Measurements from ENCODE around the gene TRIB2. TPM values are rescaled to one million over a fixed set of nuclear protein-coding genes. Genes with fewer than 3 reads are reported as not detected.
"Not testable (repeated sequence)": the region's sequence is repeated elsewhere in the genome, so short reads cannot be mapped to it uniquely, and the experiment has no call there.

TRIB2 gene
- total and polyA plus RNA-seq, 2 donors from 2014 or later = 29.6 to 69.2 TPM

- no peaks in the 10 kb centered on the region for H3K27me3 ChIP-seq (ENCODE audit: control insufficient read depth, insufficient read depth, low read length)
- FAIRE-seq = no peak
- H3K36me3 ChIP-seq (ENCODE audit: control insufficient read depth in 2 of 3, insufficient read depth in 3 of 3, low read length in 3 of 3) = no peaks in the 10 kb centered on the region
- no peak for TF ChIP-seq CTCF (IDR thresholded peaks at IDR 0.05; ENCODE audit: borderline replicate concordance, extremely low read depth, insufficient read depth)
- H3K4me1 ChIP-seq (ENCODE audit: control insufficient read depth in 2 of 3, insufficient read depth in 2 of 3, low read depth in 1 of 3, low read length in 3 of 3) = no peaks in the 10 kb centered on the region
- DNase-seq = no peak
- no peak overlapping the region for H3K4me3 ChIP-seq (ENCODE audit: low read length in 3 of 3)
- H3K9ac ChIP-seq (ENCODE audit: low read length in 3 of 3) = no peak overlapping the region
- no peaks in the 10 kb centered on the region for H3K9me3 ChIP-seq (ENCODE audit: control insufficient read depth in 2 of 3, insufficient read depth in 1 of 3, low read length in 3 of 3)
- no peak overlapping the region for H3K27ac ChIP-seq (ENCODE audit: low read depth in 2 of 2, low read length in 2 of 2)
- intact Hi-C loops (cut with DNase I) = no loop called here
Observed at GRCh38 chr2:12675801-12676200, 40.9 kb upstream of the TRIB2 start.

DNA sequence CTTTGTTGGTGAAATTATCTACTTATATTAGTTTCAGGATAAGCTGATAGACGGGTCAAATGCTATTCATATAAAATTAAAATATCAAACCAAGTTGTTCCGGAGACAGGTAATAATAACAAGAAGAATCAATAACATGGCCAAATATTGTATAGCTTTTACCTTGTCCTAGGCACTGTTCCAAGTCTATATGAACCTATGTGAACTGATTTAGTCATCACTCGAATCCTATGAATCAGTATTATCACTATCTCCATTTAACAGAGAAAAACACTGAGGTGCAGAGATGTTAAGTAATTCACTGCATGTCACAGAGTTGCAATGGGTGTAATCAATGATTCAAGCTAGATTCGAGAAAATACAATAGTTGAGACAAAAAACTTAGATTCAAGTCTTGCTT, 40.0 kb upstream of the TRIB2 start:
- Histone ChIP-seq H3K9ac (ENCODE audit: low read length in 3 of 3) (no peak overlapping the region), H3K4me1 (ENCODE audit: control insufficient read depth in 2 of 3, insufficient read depth in 2 of 3, low read depth in 1 of 3, low read length in 3 of 3) (no peaks in the 10 kb centered on the region), H3K27me3 (ENCODE audit: control insufficient read depth, insufficient read depth, low read length) (no peaks in the 10 kb centered on the region), H3K4me3 (ENCODE audit: low read length in 3 of 3) (no peak overlapping the region), H3K27ac (ENCODE audit: low read depth in 2 of 2, low read length in 2 of 2) (no peak overlapping the region), H3K9me3 (ENCODE audit: control insufficient read depth in 2 of 3, insufficient read depth in 1 of 3, low read length in 3 of 3) (no peaks in the 10 kb centered on the region), H3K36me3 (ENCODE audit: control insufficient read depth in 2 of 3, insufficient read depth in 3 of 3, low read length in 3 of 3) (no peaks in the 10 kb centered on the region)
- DNase-seq = no peak
- TF ChIP-seq CTCF (IDR thresholded peaks at IDR 0.05; ENCODE audit: borderline replicate concordance, extremely low read depth, insufficient read depth) = no peak
- FAIRE-seq = no peak
- intact Hi-C loops (cut with DNase I) = no loop called here

DNA sequence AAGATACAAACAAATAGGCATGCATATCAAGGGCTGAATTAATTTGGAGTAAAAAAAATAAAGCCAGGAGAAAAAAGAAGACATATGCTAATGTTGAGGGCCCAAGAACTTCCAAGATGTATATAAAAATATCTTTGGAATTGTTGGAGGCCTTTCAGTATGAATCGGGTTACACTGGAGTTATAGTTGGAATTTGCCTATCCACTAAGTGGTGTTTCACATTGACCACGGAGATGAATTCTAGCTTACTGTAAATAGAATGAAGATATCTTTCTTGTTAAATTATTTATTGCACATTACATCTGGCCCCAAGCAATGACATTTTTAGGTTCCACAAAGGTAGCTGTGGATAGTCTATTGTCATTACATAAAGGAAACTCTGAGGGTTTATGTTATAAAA, 38.5 kb upstream of the TRIB2 start:
- Histone ChIP-seq H3K27me3 (ENCODE audit: control insufficient read depth, insufficient read depth, low read length) (no peaks in the 10 kb centered on the region), H3K27ac (ENCODE audit: low read depth in 2 of 2, low read length in 2 of 2) (no peak overlapping the region), H3K36me3 (ENCODE audit: control insufficient read depth in 2 of 3, insufficient read depth in 3 of 3, low read length in 3 of 3) (no peaks in the 10 kb centered on the region), H3K9ac (ENCODE audit: low read length in 3 of 3) (no peak overlapping the region), H3K9me3 (ENCODE audit: control insufficient read depth in 2 of 3, insufficient read depth in 1 of 3, low read length in 3 of 3) (no peaks in the 10 kb centered on the region), H3K4me1 (ENCODE audit: control insufficient read depth in 2 of 3, insufficient read depth in 2 of 3, low read depth in 1 of 3, low read length in 3 of 3) (no peaks in the 10 kb centered on the region), H3K4me3 (ENCODE audit: low read length in 3 of 3) (no peak overlapping the region)
- TF ChIP-seq CTCF (IDR thresholded peaks at IDR 0.05; ENCODE audit: borderline replicate concordance, extremely low read depth, insufficient read depth) = no peak
- intact Hi-C loops (cut with DNase I) = no loop called here
- DNase-seq = no peak
- FAIRE-seq = no peak

DNA sequence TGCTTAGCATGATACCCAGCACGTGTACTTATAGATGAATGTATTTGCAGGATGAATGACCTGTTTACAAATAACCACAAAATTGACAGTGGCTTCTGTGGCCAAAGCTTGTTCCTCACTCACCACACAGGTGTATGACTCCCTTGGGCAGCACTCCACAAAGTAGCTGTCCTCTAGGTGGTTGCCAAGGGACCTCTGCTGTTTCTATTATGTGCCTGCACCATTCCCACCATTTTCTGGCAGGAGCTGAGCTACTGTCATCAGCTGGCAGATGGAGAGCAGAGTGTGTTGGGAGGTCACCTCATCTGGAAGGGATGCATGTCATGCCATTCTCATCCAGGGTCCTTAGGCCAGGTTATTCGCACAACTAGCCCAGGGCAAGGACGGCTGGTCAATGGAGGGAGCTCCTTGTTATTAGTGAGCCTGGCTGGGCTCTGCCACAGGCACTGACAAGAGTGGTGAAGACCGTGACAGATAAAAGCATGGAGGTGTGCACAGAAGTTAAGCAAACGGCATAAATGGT, 37.1 kb upstream of the TRIB2 start:
- Histone ChIP-seq H3K4me3 (ENCODE audit: low read length in 3 of 3) (no peak overlapping the region), H3K9me3 (ENCODE audit: control insufficient read depth in 2 of 3, insufficient read depth in 1 of 3, low read length in 3 of 3) (no peaks in the 10 kb centered on the region), H3K27ac (ENCODE audit: low read depth in 2 of 2, low read length in 2 of 2) (no peak overlapping the region), H3K27me3 (ENCODE audit: control insufficient read depth, insufficient read depth, low read length) (no peaks in the 10 kb centered on the region), H3K36me3 (ENCODE audit: control insufficient read depth in 2 of 3, insufficient read depth in 3 of 3, low read length in 3 of 3) (no peaks in the 10 kb centered on the region), H3K9ac (ENCODE audit: low read length in 3 of 3) (no peak overlapping the region), H3K4me1 (ENCODE audit: control insufficient read depth in 2 of 3, insufficient read depth in 2 of 3, low read depth in 1 of 3, low read length in 3 of 3) (peaks cover 3 to 7% (median 6%) of the 10 kb centered on the region in 3 donors)
- DNase-seq = no peak
- no peak for FAIRE-seq
- intact Hi-C loops (cut with DNase I) = no loop called here
- TF ChIP-seq CTCF (IDR thresholded peaks at IDR 0.05; ENCODE audit: borderline replicate concordance, extremely low read depth, insufficient read depth) = no peak

GRCh38 chr2:12680115-12680514, 36.6 kb upstream of the TRIB2 start:
- H3K4me1 ChIP-seq (ENCODE audit: control insufficient read depth in 2 of 3, insufficient read depth in 2 of 3, low read depth in 1 of 3, low read length in 3 of 3); H3K36me3 ChIP-seq (ENCODE audit: control insufficient read depth in 2 of 3, insufficient read depth in 3 of 3, low read length in 3 of 3); H3K27ac ChIP-seq (ENCODE audit: low read depth in 2 of 2, low read length in 2 of 2); DNase-seq; intact Hi-C loops (cut with DNase I); H3K27me3 ChIP-seq (ENCODE audit: control insufficient read depth, insufficient read depth, low read length); H3K9me3 ChIP-seq (ENCODE audit: control insufficient read depth in 2 of 3, insufficient read depth in 1 of 3, low read length in 3 of 3); FAIRE-seq; H3K9ac ChIP-seq (ENCODE audit: low read length in 3 of 3); H3K4me3 ChIP-seq (ENCODE audit: low read length in 3 of 3): not testable (repeated sequence)
